ENCODE results near the gene MCF2L.

The MCF2L gene

DNA sequence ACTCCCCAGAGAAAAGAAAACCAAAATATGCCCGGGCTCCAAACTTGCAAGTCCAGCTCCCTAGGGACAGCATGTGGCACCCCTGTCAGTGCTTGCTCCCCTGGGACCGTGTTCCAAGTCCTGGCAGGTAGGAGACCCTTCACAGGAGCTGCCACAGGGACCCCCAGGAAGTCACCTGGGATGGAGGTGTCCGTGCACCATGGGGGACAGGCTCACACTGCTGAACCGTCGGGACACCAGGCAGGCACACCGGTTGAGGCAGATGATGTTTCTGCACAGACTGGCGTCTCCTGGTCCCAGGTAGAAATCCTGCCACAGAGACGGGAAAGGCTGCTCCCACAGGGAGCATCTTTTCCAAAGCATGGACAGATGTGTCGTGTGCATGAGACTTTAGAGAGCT is 177.7 kb downstream of the MCF2L start:
- TF ChIP-seq, protein P1, sequence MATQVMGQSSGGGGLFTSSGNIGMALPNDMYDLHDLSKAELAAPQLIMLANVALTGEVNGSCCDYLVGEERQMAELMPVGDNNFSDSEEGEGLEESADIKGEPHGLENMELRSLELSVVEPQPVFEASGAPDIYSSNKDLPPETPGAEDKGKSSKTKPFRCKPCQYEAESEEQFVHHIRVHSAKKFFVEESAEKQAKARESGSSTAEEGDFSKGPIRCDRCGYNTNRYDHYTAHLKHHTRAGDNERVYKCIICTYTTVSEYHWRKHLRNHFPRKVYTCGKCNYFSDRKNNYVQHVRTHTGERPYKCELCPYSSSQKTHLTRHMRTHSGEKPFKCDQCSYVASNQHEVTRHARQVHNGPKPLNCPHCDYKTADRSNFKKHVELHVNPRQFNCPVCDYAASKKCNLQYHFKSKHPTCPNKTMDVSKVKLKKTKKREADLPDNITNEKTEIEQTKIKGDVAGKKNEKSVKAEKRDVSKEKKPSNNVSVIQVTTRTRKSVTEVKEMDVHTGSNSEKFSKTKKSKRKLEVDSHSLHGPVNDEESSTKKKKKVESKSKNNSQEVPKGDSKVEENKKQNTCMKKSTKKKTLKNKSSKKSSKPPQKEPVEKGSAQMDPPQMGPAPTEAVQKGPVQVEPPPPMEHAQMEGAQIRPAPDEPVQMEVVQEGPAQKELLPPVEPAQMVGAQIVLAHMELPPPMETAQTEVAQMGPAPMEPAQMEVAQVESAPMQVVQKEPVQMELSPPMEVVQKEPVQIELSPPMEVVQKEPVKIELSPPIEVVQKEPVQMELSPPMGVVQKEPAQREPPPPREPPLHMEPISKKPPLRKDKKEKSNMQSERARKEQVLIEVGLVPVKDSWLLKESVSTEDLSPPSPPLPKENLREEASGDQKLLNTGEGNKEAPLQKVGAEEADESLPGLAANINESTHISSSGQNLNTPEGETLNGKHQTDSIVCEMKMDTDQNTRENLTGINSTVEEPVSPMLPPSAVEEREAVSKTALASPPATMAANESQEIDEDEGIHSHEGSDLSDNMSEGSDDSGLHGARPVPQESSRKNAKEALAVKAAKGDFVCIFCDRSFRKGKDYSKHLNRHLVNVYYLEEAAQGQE (IDR thresholded peaks at IDR 0.05; ENCODE audit: insufficient read depth in 1 of 2, low read depth in 2 of 2, low read length in 2 of 2), result no peak
- TF ChIP-seq FOXP2 (optimal IDR thresholded peaks at IDR 0.05; ENCODE audit: borderline replicate concordance, extremely low read depth, extremely low read length, insufficient read depth) (no peak), POLR2AphosphoS5 (IDR thresholded peaks at IDR 0.05; ENCODE audit: low read depth, low read length) (no peak), TAF1 (IDR thresholded peaks at IDR 0.05; ENCODE audit: borderline replicate concordance, insufficient read depth, low read length) (no peak), SIN3A (IDR thresholded peaks at IDR 0.05; ENCODE audit: borderline replicate concordance, insufficient read depth, low read length) (no peak)

DNA sequence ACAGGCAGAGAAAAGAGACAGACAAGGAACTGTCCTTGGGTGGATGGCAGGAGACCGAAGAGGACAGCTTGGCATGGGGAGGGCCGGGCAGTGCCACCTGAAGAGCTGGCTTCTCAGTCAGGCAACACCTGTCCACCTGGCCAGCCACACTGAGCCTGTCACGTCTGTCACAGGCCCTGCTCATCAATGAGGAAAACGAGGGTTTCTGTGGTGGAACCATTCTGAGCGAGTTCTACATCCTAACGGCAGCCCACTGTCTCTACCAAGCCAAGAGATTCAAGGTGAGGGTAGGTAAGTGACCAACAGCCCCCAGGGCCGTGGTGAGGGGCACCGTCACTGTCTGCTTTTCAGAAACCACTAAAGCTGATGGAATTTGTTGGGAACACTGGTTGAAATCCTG is 178.2 kb downstream of the MCF2L start:
- TF ChIP-seq TAF1 (IDR thresholded peaks at IDR 0.05; ENCODE audit: borderline replicate concordance, insufficient read depth, low read length) (no peak), SIN3A (IDR thresholded peaks at IDR 0.05; ENCODE audit: borderline replicate concordance, insufficient read depth, low read length) (no peak), FOXP2 (optimal IDR thresholded peaks at IDR 0.05; ENCODE audit: borderline replicate concordance, extremely low read depth, extremely low read length, insufficient read depth) (no peak), POLR2AphosphoS5 (IDR thresholded peaks at IDR 0.05; ENCODE audit: low read depth, low read length) (no peak)
- TF ChIP-seq, protein P1 (IDR thresholded peaks at IDR 0.05; ENCODE audit: insufficient read depth in 1 of 2, low read depth in 2 of 2, low read length in 2 of 2), result no peak

DNA sequence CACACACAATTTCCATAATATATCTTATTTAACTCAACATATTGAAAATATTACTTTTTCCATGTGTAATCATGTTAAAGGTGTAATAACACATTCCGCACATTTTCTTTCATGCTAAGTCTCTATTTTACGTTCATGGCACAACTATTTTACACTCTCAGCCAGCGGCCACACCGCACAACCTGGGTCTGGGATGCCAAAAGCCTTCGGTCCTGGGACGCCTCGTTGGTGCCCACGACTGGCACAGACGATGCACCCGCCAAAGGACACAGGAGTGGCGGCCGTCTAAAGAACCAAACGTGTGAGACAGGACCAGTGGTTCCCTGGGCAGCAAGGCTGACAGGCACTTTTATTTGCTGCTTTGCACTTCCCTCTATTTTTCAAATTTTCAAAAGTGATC is 179.4 kb downstream of the MCF2L start:
- TF ChIP-seq, protein P1 (IDR thresholded peaks at IDR 0.05; ENCODE audit: insufficient read depth in 1 of 2, low read depth in 2 of 2, low read length in 2 of 2), result no peak

DNA sequence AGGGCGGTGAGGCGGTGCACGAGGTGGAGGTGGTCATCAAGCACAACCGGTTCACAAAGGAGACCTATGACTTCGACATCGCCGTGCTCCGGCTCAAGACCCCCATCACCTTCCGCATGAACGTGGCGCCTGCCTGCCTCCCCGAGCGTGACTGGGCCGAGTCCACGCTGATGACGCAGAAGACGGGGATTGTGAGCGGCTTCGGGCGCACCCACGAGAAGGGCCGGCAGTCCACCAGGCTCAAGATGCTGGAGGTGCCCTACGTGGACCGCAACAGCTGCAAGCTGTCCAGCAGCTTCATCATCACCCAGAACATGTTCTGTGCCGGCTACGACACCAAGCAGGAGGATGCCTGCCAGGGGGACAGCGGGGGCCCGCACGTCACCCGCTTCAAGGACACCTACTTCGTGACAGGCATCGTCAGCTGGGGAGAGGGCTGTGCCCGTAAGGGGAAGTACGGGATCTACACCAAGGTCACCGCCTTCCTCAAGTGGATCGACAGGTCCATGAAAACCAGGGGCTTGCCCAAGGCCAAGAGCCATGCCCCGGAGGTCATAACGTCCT is 180.0 kb downstream of the MCF2L start:
- TF ChIP-seq FOXP2 (optimal IDR thresholded peaks at IDR 0.05; ENCODE audit: borderline replicate concordance, extremely low read depth, extremely low read length, insufficient read depth), result no peak
- TF ChIP-seq POLR2AphosphoS5 (IDR thresholded peaks at IDR 0.05; ENCODE audit: low read depth, low read length), result no peak
- TF ChIP-seq TAF1 (IDR thresholded peaks at IDR 0.05; ENCODE audit: borderline replicate concordance, insufficient read depth, low read length), result no peak
- TF ChIP-seq, protein P1 (IDR thresholded peaks at IDR 0.05; ENCODE audit: insufficient read depth in 1 of 2, low read depth in 2 of 2, low read length in 2 of 2), result no peak
- TF ChIP-seq SIN3A (IDR thresholded peaks at IDR 0.05; ENCODE audit: borderline replicate concordance, insufficient read depth, low read length), result no peak
